HepG2 (cell line): Measurements from ENCODE around the gene PJA2. TPM values are rescaled to one million over a fixed set of nuclear protein-coding genes. Genes with fewer than 3 reads are reported as not detected.

Experiments
- ATAC-seq: fragments of 200-7000 bp; cut with Tn5 transposase; 3 replicates; pipeline ENCODE4 v1.9.1; 2020; ENCODE audit warnings: mild to moderate bottlenecking, moderate library complexity
- BruUV-seq: library from RNA; stranded (reverse); fragments of 400-500 nt; replicated peaks from 2 replicates; lab custom pipeline; 2021; lab: Mats Ljungman, UMichigan
- CTCF ChIA-PET: fragments of 300-600 bp; formaldehyde crosslinking; extraction: SDS; loops from one replicate; lab custom pipeline; 2021; ENCODE audit warnings: low total read pairs, inconsistent platforms, low intra/inter-chr PET ratio; lab: Yijun Ruan, JAX
- POLR2A ChIA-PET: fragments of 350-600 bp; sonication (Branson Sonifier 250); formaldehyde crosslinking; loops from one replicate; lab custom pipeline; 2020; ENCODE audit warnings: antibody characterized with exemption, inconsistent platforms; lab: Yijun Ruan, JAX
- DNase-seq: peaks from one replicate; pipeline ENCODE4 v3.0.0-alpha.2; 2015; ENCODE audit warnings: low spot score
- FAIRE-seq: peaks from 3 replicates; lab custom pipeline; 2011; peaks lifted over from hg19 to GRCh38; lab: Jason Lieb, UNC
- H2AFZ ChIP-seq: one replicate; pipeline ENCODE4 v1.6.1; 2011; ENCODE audit warnings: low read length, inconsistent platforms
- H3K27ac ChIP-seq: fragments of 300-600 bp; 3 replicates; pipeline ENCODE4 v1.8.0; 2011; ENCODE audit warnings: mixed run types, mild to moderate bottlenecking, mixed read lengths, low read length, inconsistent platforms; ENCODE audit not compliant: insufficient read depth; ENCODE audit errors: extremely low read length
- H3K27me3 ChIP-seq, 2 experiments: fragments of 200-600 bp in 1 of 2; 2 replicates in 1 of 2; 3 replicates in 1 of 2; pipeline versions ENCODE4 v1.6.0 to v1.8.0; 2011; ENCODE audit warnings: low read length in 2 of 2, mild to moderate bottlenecking in 2 of 2, moderate library complexity in 2 of 2, inconsistent platforms in 1 of 2; ENCODE audit not compliant: insufficient read depth in 2 of 2, control insufficient read depth in 1 of 2
- H3K36me3 ChIP-seq, 2 experiments: fragments of 200-600 bp in 1 of 2; replicated peaks in 1 of 2; 2 replicates in 1 of 2; 3 replicates in 1 of 2; pipeline versions ENCODE4 v1.5.1 to v1.8.0; 2011; ENCODE audit warnings: low read length in 2 of 2, inconsistent platforms in 1 of 2; ENCODE audit not compliant: insufficient read depth in 2 of 2, control insufficient read depth in 1 of 2
- H3K4me1 ChIP-seq: 2 replicates; pipeline ENCODE4 v1.5.1; 2012; ENCODE audit warnings: low read length, inconsistent platforms; ENCODE audit not compliant: insufficient read depth
- H3K4me2 ChIP-seq: 2 replicates; pipeline ENCODE4 v1.6.0; 2011; ENCODE audit warnings: low read depth, low read length, inconsistent platforms
- H3K4me3 ChIP-seq, 3 experiments: fragments of 200-600 bp in 1 of 3; sonication (generic), shearing (Covaris generic) in 1 of 3; replicated peaks in 1 of 3; 2 replicates each; pipeline ENCODE4 v1.5.1; 2011 to 2016; ENCODE audit warnings: low read length in 3 of 3, inconsistent platforms in 2 of 3, low read depth in 2 of 3, mild to moderate bottlenecking in 2 of 3, control low read depth in 1 of 3, mixed read lengths in 1 of 3; ENCODE audit not compliant: insufficient read depth in 1 of 3
- H3K79me2 ChIP-seq: one replicate; pipeline ENCODE4 v1.6.1; 2011; ENCODE audit warnings: low read length, inconsistent platforms; ENCODE audit not compliant: insufficient read depth
- H3K9ac ChIP-seq: 2 replicates; pipeline ENCODE4 v1.6.0; 2011; ENCODE audit warnings: mild to moderate bottlenecking, low read depth, low read length, inconsistent platforms; ENCODE audit not compliant: insufficient read depth
- H3K9me3 ChIP-seq: 2 replicates; pipeline ENCODE4 v1.5.1; 2012; ENCODE audit warnings: mild to moderate bottlenecking, low read length
- H4K20me1 ChIP-seq: 2 replicates; pipeline ENCODE4 v1.6.0; 2011; ENCODE audit warnings: inconsistent platforms, mild to moderate bottlenecking, low read length, moderate library complexity; ENCODE audit not compliant: insufficient read depth
- AKAP8 ChIP-seq: sonication (generic); formaldehyde crosslinking; IDR thresholded peaks from 2 replicates; pipeline ENCODE4 v1.5.1; 2020; ENCODE audit warnings: mild to moderate bottlenecking, missing genetic modification reagents
- ARNT2 ChIP-seq: sonication (generic); formaldehyde crosslinking; IDR thresholded peaks from 2 replicates; pipeline ENCODE4 v1.8.0; 2022; ENCODE audit warnings: mild to moderate bottlenecking, low read depth, missing genetic modification reagents, moderate library complexity
- ASH2L ChIP-seq: fragments of 300-600, 200-600 bp; sonication (generic); IDR thresholded peaks from 2 replicates; pipeline ENCODE4 v1.7.0; 2017; ENCODE audit warnings: low read depth, mild to moderate bottlenecking, moderate library complexity, mixed read lengths, low read length; ENCODE audit not compliant: insufficient read length
- CCDC6 ChIP-seq: sonication (generic); formaldehyde crosslinking; IDR thresholded peaks from 2 replicates; pipeline ENCODE4 v1.8.1; 2022; ENCODE audit warnings: mild to moderate bottlenecking, missing genetic modification reagents, moderate library complexity
- FOXO1 ChIP-seq: sonication (generic); formaldehyde crosslinking; IDR thresholded peaks from 2 replicates; pipeline ENCODE4 v1.4.0; 2020; ENCODE audit warnings: missing genetic modification reagents
- HES4 ChIP-seq: sonication (generic); formaldehyde crosslinking; IDR thresholded peaks from 2 replicates; pipeline ENCODE4 v1.9.0; 2021; ENCODE audit warnings: mild to moderate bottlenecking, missing genetic modification reagents, borderline replicate concordance
- HMGA1 ChIP-seq: sonication (generic); formaldehyde crosslinking; conservative IDR thresholded peaks from 2 replicates; pipeline ENCODE4 v1.4.0; 2020; ENCODE audit warnings: missing genetic modification reagents
- HOXD1 ChIP-seq: sonication (generic); formaldehyde crosslinking; IDR thresholded peaks from 2 replicates; pipeline ENCODE4 v1.5.0; 2020; ENCODE audit warnings: missing genetic modification reagents
- JUN ChIP-seq: sonication (generic); formaldehyde crosslinking; IDR thresholded peaks from 2 replicates; pipeline ENCODE4 v1.4.0; 2020; ENCODE audit warnings: mild to moderate bottlenecking, missing genetic modification reagents
- MAFF ChIP-seq: IDR thresholded peaks from 2 replicates; pipeline ENCODE4 v1.6.1; 2011; ENCODE audit warnings: low read depth, low read length, improper control_type of control experiment
- MAFK ChIP-seq, 2 experiments: IDR thresholded peaks in 1 of 2; conservative IDR thresholded peaks in 1 of 2; 2 replicates each; pipeline ENCODE4 v1.6.1; 2011; ENCODE audit warnings: improper control_type of control experiment in 2 of 2, low read length in 2 of 2
- MLLT10 ChIP-seq: sonication (generic); formaldehyde crosslinking; IDR thresholded peaks from 2 replicates; pipeline ENCODE4 v1.4.0; 2020; ENCODE audit warnings: missing genetic modification reagents
- NR2F1 ChIP-seq, 2 experiments: fragments of 450-650 bp in 1 of 2; formaldehyde crosslinking in 1 of 2; IDR thresholded peaks; 2 replicates each; pipeline versions ENCODE4 v1.5.0 to v1.6.1; 2016 to 2020; ENCODE audit warnings: mild to moderate bottlenecking in 1 of 2, missing compliant biosample characterization in 1 of 2, missing genetic modification reagents in 1 of 2, moderate library complexity in 1 of 2
- PHF8 ChIP-seq: sonication (generic); formaldehyde crosslinking; IDR thresholded peaks from 2 replicates; pipeline ENCODE4 v1.5.0; 2020; ENCODE audit warnings: missing genetic modification reagents
- RFXANK ChIP-seq: IDR thresholded peaks from 2 replicates; pipeline ENCODE4 v1.6.1; 2016
- SNAI1 ChIP-seq: sonication (generic); formaldehyde crosslinking; IDR thresholded peaks from 2 replicates; pipeline ENCODE4 v1.5.0; 2020; ENCODE audit warnings: mild to moderate bottlenecking, missing genetic modification reagents, borderline replicate concordance
- ZXDC ChIP-seq: sonication (generic); formaldehyde crosslinking; IDR thresholded peaks from 2 replicates; pipeline ENCODE4 v1.5.0; 2020; ENCODE audit warnings: mild to moderate bottlenecking, missing genetic modification reagents
- WGBS: methylation state at CpG from one replicate; pipeline ENCODE4 v1.1.6; 2017; ENCODE audit warnings: low lambda C conversion rate; 5-methylcytosine and 5-hydroxymethylcytosine counted together
- in situ Hi-C: cut with HindIII; loops from 2 replicates; pipeline ENCODE4 v1.10.0; 2017; ENCODE audit warnings: low pct_unique_long_range_greater_than_20kb; ENCODE audit not compliant: extremely low pct_ligation_motif_present
- intact Hi-C: fragments of 100-400 bp; cut with micrococcal nuclease; formaldehyde crosslinking; loops from one replicate; pipeline ENCODE4 v1.10.0; 2022; ENCODE audit not compliant: unreplicated experiment
- polyA plus RNA-seq, 8 experiments: library from polyadenylated mRNA; depleted of rRNA in 3 of 8; stranded (reverse) in 7 of 8; unstranded in 1 of 8; fragments of >200 nt; fragmentation: Illumina TruSeq in 4 of 8; extraction: Trizol in 4 of 8; gene quantifications; 2 replicates each; pipeline versions ENCODE4 v1.2.1 to v1.2.3, GENCODE V29; 2011 to 2016; ENCODE audit warnings: low read depth in 4 of 8, missing spikeins in 1 of 8, mixed read lengths in 1 of 8; ENCODE audit not compliant: insufficient read depth in 1 of 8
- total RNA-seq, 5 experiments: library from RNA; depleted of rRNA; stranded (reverse); fragments of >200 nt; fragmentation: Illumina TruSeq; extraction: Trizol; gene quantifications; 2 replicates each; pipeline ENCODE4 v1.2.3, GENCODE V29; 2016; ENCODE audit warnings: low read depth in 1 of 5

Gene PJA2
- total and polyA plus RNA-seq, 2 of the 13 experiments (the other 11 are each of a cell fraction or from before 2014, with no cell fraction given): 39.4 to 41.4 TPM

- Histone ChIP-seq H3K9ac (no peak overlapping the region), H3K79me2 (no peaks in the 10 kb centered on the region), H3K27me3 (no peaks in the 10 kb centered on the region), H3K4me2 (no peak overlapping the region), H3K4me1 (no peaks in the 10 kb centered on the region), H2AFZ (no peak overlapping the region), H3K27ac (no peak overlapping the region), H3K4me3 (no peak overlapping the region), H3K9me3 (no peaks in the 10 kb centered on the region), H3K36me3 (peaks cover 8 to 39% of the 10 kb centered on the region in 2 experiments; a peak in 4 of 5 replicates), H4K20me1 (no peaks in the 10 kb centered on the region)
- TF ChIP-seq SNAI1 (CRISPR knock-in tag): no peak
- TF ChIP-seq MAFK (conservative IDR thresholded peaks at IDR 0.05 in 1 of 2, IDR thresholded peaks at IDR 0.05 in 1 of 2; ENCODE audit: low read length in 2 of 2): peak; percentile 91 to 94
- TF ChIP-seq AKAP8: no peak
- no peak for TF ChIP-seq HES4 (CRISPR knock-in tag)
- TF ChIP-seq ARNT2: no peak
- peak; percentile 91 for TF ChIP-seq MAFF
- ChIA-PET POLR2A (no interaction called here), CTCF (no interaction called here)
- intact Hi-C loops (no loop called here), in situ Hi-C loops (no loop called here)
- WGBS: 98% methylated on average over 3 of the region's 3 CpGs
- ATAC-seq (no peak), FAIRE-seq (no peak), DNase-seq (no peak)
- no TSS peak for BruUV-seq
These were observed 50.1 kb downstream of the PJA2 start for GRCh38 chr5:109359642-109360041.

GRCh38 chr5:109357807-109358206 lies 52.0 kb downstream of the PJA2 start:
- in situ Hi-C loops (no loop called here), intact Hi-C loops (no loop called here)
- no peak overlapping the region for H2AFZ ChIP-seq
- ChIA-PET CTCF (no interaction called here), POLR2A (no interaction called here)
- no peaks in the 10 kb centered on the region for H3K79me2 ChIP-seq
- no peaks in the 10 kb centered on the region for H3K9me3 ChIP-seq
- ATAC-seq: no peak
- no peaks in the 10 kb centered on the region for H3K27me3 ChIP-seq
- H3K4me3 ChIP-seq: no peak overlapping the region
- FAIRE-seq: no peak
- no peaks in the 10 kb centered on the region for H4K20me1 ChIP-seq
- no peak for DNase-seq
- H3K36me3 ChIP-seq: peaks cover 4 to 37% of the 10 kb centered on the region in 2 experiments; a peak in 4 of 5 replicates
- H3K9ac ChIP-seq: no peak overlapping the region
- H3K27ac ChIP-seq: no peak overlapping the region
- no peak overlapping the region for H3K4me2 ChIP-seq
- 100% methylated on average over 1 of the region's 2 CpGs for WGBS
- BruUV-seq: no TSS peak
- no peaks in the 10 kb centered on the region for H3K4me1 ChIP-seq
- TF ChIP-seq NR2F1 (CRISPR knock-in tag; IDR thresholded peaks at IDR 0.05): no peak
- TF ChIP-seq FOXO1 (CRISPR knock-in tag): no peak
- no peak for TF ChIP-seq CCDC6 (CRISPR knock-in tag)
- TF ChIP-seq RFXANK (CRISPR knock-in tag): no peak
- TF ChIP-seq MLLT10 (CRISPR knock-in tag): no peak
- no peak for TF ChIP-seq SNAI1 (CRISPR knock-in tag)
- no peak for TF ChIP-seq HMGA1
- TF ChIP-seq ASH2L: no peak
- TF ChIP-seq PHF8 (CRISPR knock-in tag): no peak
- no peak for TF ChIP-seq JUN (CRISPR knock-in tag)
- no peak for TF ChIP-seq HOXD1
- no peak for TF ChIP-seq ZXDC (CRISPR knock-in tag)
